SK-N-SH (cell line): ENCODE data around the gene OR51I1. TPM values are rescaled to one million over a fixed set of nuclear protein-coding genes. Genes with fewer than 3 reads are reported as not detected.
A peak's percentile ranks its signal among the peaks of the same experiment; 100 is the strongest.

ENCODE experiments used
- CTCF ChIA-PET: fragments of 300-600, 350-600 bp; formaldehyde crosslinking; extraction: SDS; loops from one replicate; lab custom pipeline; 2021; lab: Yijun Ruan, JAX
- POLR2A ChIA-PET: fragments of 350-600 bp; sonication (Branson Sonifier 250); formaldehyde crosslinking; extraction: SDS; loops from one replicate; lab custom pipeline; 2020; ENCODE audit warnings: antibody characterized with exemption, inconsistent platforms; lab: Yijun Ruan, JAX
- DNase-seq: peaks from one replicate; pipeline ENCODE4 v3.0.0; 2012
- H2AFZ ChIP-seq: fragments of 200-600 bp; sonication (generic); 2 replicates; pipeline ENCODE4 v1.8.1; 2016; ENCODE audit warnings: antibody characterized with exemption, mild to moderate bottlenecking, low read depth
- H3F3A ChIP-seq: fragments of 200-600 bp; sonication (generic); replicated peaks from 2 replicates; pipeline ENCODE3; 2016; ENCODE audit warnings: antibody characterized with exemption, mild to moderate bottlenecking; ENCODE audit not compliant: insufficient read depth
- H3K27ac ChIP-seq, 2 experiments: fragments of 200-500 bp in 1 of 2; fragments of 200-600 bp in 1 of 2; sonication (Bioruptor generic) in 1 of 2; sonication (generic), shearing (Covaris generic) in 1 of 2; 2 replicates each; pipeline versions ENCODE4 v1.5.1 to v1.6.1; 2014 to 2016; ENCODE audit warnings: low read depth in 2 of 2, inconsistent platforms in 1 of 2, low read length in 1 of 2, mild to moderate bottlenecking in 1 of 2, mixed read lengths in 1 of 2
- H3K27me3 ChIP-seq: fragments of 200-600 bp; sonication (generic), shearing (Covaris generic); 2 replicates; pipeline ENCODE4 v1.6.1; 2016; ENCODE audit warnings: mixed run types; ENCODE audit not compliant: insufficient read depth
- H3K36me3 ChIP-seq, 2 experiments: fragments of 200-500 bp in 1 of 2; fragments of 200-600 bp in 1 of 2; sonication (Bioruptor generic) in 1 of 2; sonication (generic) in 1 of 2; replicated peaks in 1 of 2; 2 replicates each; pipeline versions ENCODE3 to v1.5.1; 2014 to 2016; ENCODE audit warnings: low read length in 1 of 2, mild to moderate bottlenecking in 1 of 2; ENCODE audit not compliant: insufficient read depth in 2 of 2, control insufficient read depth in 1 of 2
- H3K4me1 ChIP-seq, 2 experiments: fragments of 200-500 bp in 1 of 2; fragments of 200-600 bp in 1 of 2; sonication (Bioruptor generic) in 1 of 2; sonication (generic), shearing (Covaris generic) in 1 of 2; 2 replicates each; pipeline versions ENCODE4 v1.5.1 to v1.6.1; 2014 to 2016; ENCODE audit warnings: low read depth in 1 of 2, low read length in 1 of 2, mixed run types in 1 of 2; ENCODE audit not compliant: insufficient read depth in 2 of 2, control insufficient read depth in 1 of 2
- H3K4me2 ChIP-seq: fragments of 200-600 bp; sonication (generic), shearing (Covaris generic); 2 replicates; pipeline ENCODE4 v1.6.1; 2017; ENCODE audit warnings: mixed run types
- H3K4me3 ChIP-seq, 2 experiments: fragments of 200-500 bp in 1 of 2; fragments of 200-600 bp in 1 of 2; sonication (Bioruptor generic) in 1 of 2; sonication (generic), shearing (Covaris generic) in 1 of 2; 2 replicates each; pipeline versions ENCODE4 v1.5.1 to v1.8.1; 2014 to 2016; ENCODE audit warnings: low read depth in 2 of 2, inconsistent platforms in 1 of 2, low read length in 1 of 2, mild to moderate bottlenecking in 1 of 2, mixed read lengths in 1 of 2, moderate library complexity in 1 of 2
- H3K79me2 ChIP-seq: fragments of 200-600 bp; sonication (generic); 2 replicates; pipeline ENCODE4 v1.8.1; 2017; ENCODE audit warnings: mild to moderate bottlenecking; ENCODE audit not compliant: insufficient read depth
- H3K9ac ChIP-seq: fragments of 200-600 bp; sonication (generic); 2 replicates; pipeline ENCODE4 v1.6.1; 2017; ENCODE audit warnings: mixed run types
- H3K9me2 ChIP-seq: fragments of 200-600 bp; sonication (generic); 2 replicates; pipeline ENCODE4 v1.6.1; 2017; ENCODE audit warnings: mixed run types
- H3K9me3 ChIP-seq: fragments of 200-600 bp; sonication (generic); 2 replicates; pipeline ENCODE4 v1.6.1; 2017; ENCODE audit warnings: mixed run types, mild to moderate bottlenecking, moderate library complexity
- H4K20me1 ChIP-seq: fragments of 200-600 bp; sonication (generic); 2 replicates; pipeline ENCODE4 v1.6.1; 2017; ENCODE audit warnings: mild to moderate bottlenecking, mixed run types; ENCODE audit not compliant: insufficient read depth
- CHD2 ChIP-seq: fragments of 150-350 bp; IDR thresholded peaks from 2 replicates; pipeline ENCODE4 v1.6.1; 2018; ENCODE audit warnings: low read length; ENCODE audit not compliant: partially characterized antibody
- CTCF ChIP-seq: fragments of 200-600 bp; sonication (generic); IDR thresholded peaks from 2 replicates; pipeline ENCODE4 v1.6.1; 2017; ENCODE audit warnings: antibody characterized with exemption, mild to moderate bottlenecking, moderate library complexity
- MAX ChIP-seq: IDR thresholded peaks from 2 replicates; pipeline ENCODE4 v1.4.0; 2012; ENCODE audit warnings: low read depth
- MXI1 ChIP-seq: IDR thresholded peaks from 2 replicates; pipeline ENCODE4 v1.6.1; 2012; ENCODE audit warnings: mild to moderate bottlenecking, low read depth, low read length, improper control_type of control experiment
- PBX3 ChIP-seq: IDR thresholded peaks from 2 replicates; pipeline ENCODE4; 2012
- RAD21 ChIP-seq: IDR thresholded peaks from 2 replicates; pipeline ENCODE4 v1.6.1; 2012; ENCODE audit warnings: mild to moderate bottlenecking, low read length
- RFX5 ChIP-seq: IDR thresholded peaks from 2 replicates; pipeline ENCODE4 v1.6.1; 2012; ENCODE audit warnings: mild to moderate bottlenecking, improper control_type of control experiment, low read length
- SMC3 ChIP-seq: IDR thresholded peaks from 2 replicates; pipeline ENCODE4 v1.6.1; 2012; ENCODE audit warnings: low read depth, low read length, improper control_type of control experiment
- TCF12 ChIP-seq: IDR thresholded peaks from 2 replicates; pipeline ENCODE4 v1.4.0; 2012
- USF1 ChIP-seq: IDR thresholded peaks from 2 replicates; pipeline ENCODE4 v1.4.0; 2012; ENCODE audit warnings: low read depth, borderline replicate concordance
- ZBTB33 ChIP-seq: IDR thresholded peaks from 2 replicates; pipeline ENCODE4 v1.4.0; 2012; ENCODE audit warnings: low read depth, borderline replicate concordance
- WGBS: methylation state at CpG from one replicate; pipeline ENCODE4 v1.1.6; 2017; ENCODE audit warnings: low lambda C conversion rate; 5-methylcytosine and 5-hydroxymethylcytosine counted together
- polyA plus RNA-seq, 3 experiments: library from polyadenylated mRNA; depleted of rRNA; stranded (reverse); fragments of >200 nt; gene quantifications; 2 replicates each; pipeline ENCODE4 v1.2.3, GENCODE V29; 2012

Gene OR51I1
- polyA plus RNA-seq, 1 of the 3 experiments (the other 2 are of a cell fraction), result not detected

GRCh38 chr11:5486003-5486402, 44.7 kb upstream of the OR51I1 start:
- peaks cover 8% of the 10 kb centered on the region for H3K27me3 ChIP-seq
- no peaks in the 10 kb centered on the region for H3K79me2 ChIP-seq
- H3K9me2 ChIP-seq, result no peaks in the 10 kb centered on the region
- H3K36me3 ChIP-seq, result no peaks in the 10 kb centered on the region
- POLR2A ChIA-PET, result no interaction called here
- no peak overlapping the region for H3K4me2 ChIP-seq
- CTCF ChIA-PET, result interaction anchor here (0.7 to 2.2 kb wide), 2 partner anchors 9 to 12 kb away, joined by 3 to 10 read pairs; no protein-coding TSS in a partner anchor
- H4K20me1 ChIP-seq, result no peaks in the 10 kb centered on the region
- H3K27ac ChIP-seq, result no peak overlapping the region
- no peak for DNase-seq
- 20% methylated on average over 3 of the region's 3 CpGs for WGBS
- no peak for TF ChIP-seq ZBTB33
- TF ChIP-seq RFX5, result no peak
- no peak for TF ChIP-seq MXI1
- TF ChIP-seq USF1, result no peak
- TF ChIP-seq PBX3, result no peak
- TF ChIP-seq TCF12, result no peak
- TF ChIP-seq MAX, result no peak
- TF ChIP-seq CHD2, result no peak
- no peak overlapping the region for H2AFZ ChIP-seq
- no peak overlapping the region for H3K9ac ChIP-seq
- no peak overlapping the region for H3K4me3 ChIP-seq
- H3F3A ChIP-seq, result no peaks in the 10 kb centered on the region
- no peaks in the 10 kb centered on the region for H3K9me3 ChIP-seq
- no peaks in the 10 kb centered on the region for H3K4me1 ChIP-seq

GRCh38 chr11:5476186-5476819, 35.0 kb upstream of the OR51I1 start:
- no peak overlapping the region; a peak in 1 of 4 replicates for H3K4me3 ChIP-seq
- H3F3A ChIP-seq, result no peaks in the 10 kb centered on the region
- TF ChIP-seq RAD21 (peak; percentile 54), SMC3 (peak; percentile 71), CTCF (peak; percentile 86), RFX5 (no peak)
- H3K79me2 ChIP-seq, result no peaks in the 10 kb centered on the region
- DNase-seq, result peak; percentile 53
- CTCF ChIA-PET, result interaction anchor here (0.5 to 2.2 kb wide), 19 partner anchors 10 to 1030 kb away, joined by 3 to 10 read pairs (median 3); no protein-coding TSS in a partner anchor
- H3K4me2 ChIP-seq, result no peak overlapping the region
- no peaks in the 10 kb centered on the region for H3K9me3 ChIP-seq
- no peaks in the 10 kb centered on the region for H3K9me2 ChIP-seq
- no peaks in the 10 kb centered on the region for H3K4me1 ChIP-seq
- POLR2A ChIA-PET, result no interaction called here
- H3K27me3 ChIP-seq, result no peaks in the 10 kb centered on the region; the same call in 1 of the 2 replicates
- H4K20me1 ChIP-seq, result no peaks in the 10 kb centered on the region
- whole genome bisulfite sequencing, result 1% methylated on average over 2 of the region's 2 CpGs
- no peak overlapping the region for H2AFZ ChIP-seq
- no peaks in the 10 kb centered on the region for H3K36me3 ChIP-seq
- no peak overlapping the region for H3K9ac ChIP-seq
- no peak overlapping the region for H3K27ac ChIP-seq
